Colonic mucosa (tissue), 4 donors: ENCODE data around the gene KIF6. TPM values are rescaled to one million over a fixed set of nuclear protein-coding genes. Genes with fewer than 3 reads are reported as not detected.

Source experiments
- DNase-seq: peaks from one replicate; pipeline ENCODE4 v3.0.0-alpha.2; 2020
- H3K27ac ChIP-seq: fragments of 200-600 bp; one replicate; pipeline ENCODE4 v1.8.0; 2021
- H3K27me3 ChIP-seq: fragments of 200-600 bp; one replicate; pipeline ENCODE4 v1.8.0; 2021
- H3K36me3 ChIP-seq: fragments of 200-600 bp; one replicate; pipeline ENCODE4 v1.8.0; 2021
- H3K4me1 ChIP-seq: fragments of 200-600 bp; one replicate; pipeline ENCODE4 v1.8.0; 2021; ENCODE audit warnings: mild to moderate bottlenecking
- H3K4me3 ChIP-seq: fragments of 200-600 bp; one replicate; pipeline ENCODE4 v1.8.0; 2021
- H3K9ac ChIP-seq, 2 donors: one replicate each; pipeline ENCODE4 v1.7.0; 2013; ENCODE audit warnings: control low read depth in 2 of 2, low read depth in 2 of 2, low read length in 2 of 2
- H3K9me3 ChIP-seq: fragments of 200-600 bp; one replicate; pipeline ENCODE4 v1.8.0; 2021
- CTCF ChIP-seq: fragments of 200-600 bp; IDR thresholded peaks from one replicate; pipeline ENCODE4 v1.8.0; 2022; ENCODE audit warnings: antibody characterized with exemption, mild to moderate bottlenecking
- intact Hi-C: fragments of 100-400 bp; cut with DNase I; formaldehyde crosslinking; loops from one replicate; pipeline ENCODE4 v1.14.1; 2022
- total RNA-seq, 2 donors: library from RNA; stranded (reverse); fragmentation: NEBNext Ultra II Directional in 1 of 2; extraction: Animal tissue kit (Norgen Biotek cat#: 25700) in 1 of 2; gene quantifications; one replicate each; pipeline ENCODE4 v1.2.1, GENCODE V29; 2021
- donor health status: healthy.
- donor health status: DM: no; HTN: no; CAD: no.
- donor health status: DM: no; HTN: no; CAD: no.

KIF6 gene
- total RNA-seq, 2 donors from 2014 or later: 0.08 to 0.17 TPM

- intact Hi-C loops: no loop called here
- no peak for TF ChIP-seq CTCF
Observed at GRCh38 chr6:39558591-39559190, 166.5 kb downstream of the KIF6 start.

GRCh38 chr6:39558079-39558478 is 167.1 kb downstream of the KIF6 start:
- no peak overlapping the region for H3K27ac ChIP-seq
- no peaks in the 10 kb centered on the region for H3K9me3 ChIP-seq
- no peak overlapping the region for H3K4me3 ChIP-seq
- no peak for DNase-seq
- TF ChIP-seq CTCF: no peak
- H3K4me1 ChIP-seq: no peaks in the 10 kb centered on the region
- H3K9ac ChIP-seq: no peak overlapping the region
- intact Hi-C loops: no loop called here
- H3K36me3 ChIP-seq: no peaks in the 10 kb centered on the region
- H3K27me3 ChIP-seq: no peaks in the 10 kb centered on the region

More at GRCh38 chr6:39558591-39559190, 166.5 kb downstream of the KIF6 start:
- Histone ChIP-seq H3K27me3 (no peaks in the 10 kb centered on the region), H3K4me3 (no peak overlapping the region), H3K9me3 (no peaks in the 10 kb centered on the region), H3K9ac (no peak overlapping the region), H3K27ac (no peak overlapping the region), H3K36me3 (no peaks in the 10 kb centered on the region), H3K4me1 (no peaks in the 10 kb centered on the region)
- no peak for DNase-seq

- H3K4me3 ChIP-seq: no peak overlapping the region
- no peak overlapping the region for H3K27ac ChIP-seq
- H3K36me3 ChIP-seq: no peaks in the 10 kb centered on the region
- intact Hi-C loops: no loop called here
- H3K4me1 ChIP-seq: no peaks in the 10 kb centered on the region
- DNase-seq: no peak
- H3K9me3 ChIP-seq: no peaks in the 10 kb centered on the region
- TF ChIP-seq CTCF: no peak
- H3K9ac ChIP-seq: no peak overlapping the region
- H3K27me3 ChIP-seq: no peaks in the 10 kb centered on the region
Observed at GRCh38 chr6:39555136-39555535, 170.1 kb downstream of the KIF6 start.

DNA sequence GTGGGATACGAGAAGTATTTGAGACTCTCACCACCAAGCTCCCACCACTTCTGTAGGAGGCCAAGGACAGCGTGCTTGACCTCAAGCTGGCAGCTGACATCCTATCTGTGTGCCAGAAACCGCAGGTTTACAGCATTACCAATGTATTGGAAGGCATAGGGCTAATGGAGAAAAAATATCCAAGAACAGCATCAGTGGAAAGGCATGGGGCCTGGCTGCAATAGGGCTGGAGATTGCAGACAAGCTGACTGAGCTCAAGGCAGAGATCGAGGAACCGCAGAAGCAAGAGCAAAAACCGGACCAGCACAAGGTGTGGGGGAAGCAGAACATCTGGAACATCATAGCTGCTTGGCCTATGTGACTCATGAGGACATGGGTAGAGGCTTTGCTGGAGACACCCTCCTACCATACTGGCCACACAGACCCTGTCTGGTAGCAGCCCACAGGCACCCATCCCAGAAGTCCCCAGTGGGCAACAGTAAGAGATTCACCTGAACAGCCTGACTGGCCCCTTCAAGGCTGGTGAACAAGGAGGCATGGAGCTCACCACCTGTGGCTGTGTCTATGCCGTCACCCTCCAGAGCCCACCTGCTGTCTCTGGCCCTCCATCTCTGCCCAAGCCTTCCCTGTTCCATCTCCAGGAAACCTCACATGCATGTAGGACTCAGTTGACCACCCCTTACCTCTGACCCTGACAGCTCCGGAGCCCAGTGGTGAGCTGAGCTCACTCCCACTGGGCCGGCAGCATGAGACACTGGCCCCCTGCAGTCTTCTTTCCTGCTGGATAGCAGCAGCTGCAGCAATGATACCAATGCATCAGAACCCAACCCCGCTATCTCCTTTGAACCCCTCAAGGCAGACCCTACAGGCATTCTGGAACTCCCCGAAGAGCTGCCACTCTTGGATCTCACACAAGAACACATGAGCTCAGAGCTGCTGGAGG is 171.1 kb downstream of the KIF6 start:
- intact Hi-C loops: no loop called here
- Histone ChIP-seq H3K27ac (no peak overlapping the region), H3K4me1 (no peaks in the 10 kb centered on the region), H3K9ac (no peak overlapping the region), H3K9me3 (no peaks in the 10 kb centered on the region), H3K4me3 (no peak overlapping the region), H3K27me3 (no peaks in the 10 kb centered on the region), H3K36me3 (no peaks in the 10 kb centered on the region)
- no peak for DNase-seq
- no peak for TF ChIP-seq CTCF

- no peaks in the 10 kb centered on the region for H3K9me3 ChIP-seq
- no peak for DNase-seq
- H3K9ac ChIP-seq: no peak overlapping the region
- TF ChIP-seq CTCF: no peak
- H3K27me3 ChIP-seq: no peaks in the 10 kb centered on the region
- no peak overlapping the region for H3K4me3 ChIP-seq
- intact Hi-C loops: no loop called here
- H3K36me3 ChIP-seq: no peaks in the 10 kb centered on the region
- H3K27ac ChIP-seq: no peak overlapping the region
- no peaks in the 10 kb centered on the region for H3K4me1 ChIP-seq
Observed at GRCh38 chr6:39553029-39553428, 172.2 kb downstream of the KIF6 start.
